ENCODE measurements around the gene CKAP2. TPM values are rescaled to one million over a fixed set of nuclear protein-coding genes. Genes with fewer than 3 reads are reported as not detected.

The CKAP2 gene
- total RNA-seq, 2 donors from 2014 or later, result 16.9 to 39.1 TPM

DNA sequence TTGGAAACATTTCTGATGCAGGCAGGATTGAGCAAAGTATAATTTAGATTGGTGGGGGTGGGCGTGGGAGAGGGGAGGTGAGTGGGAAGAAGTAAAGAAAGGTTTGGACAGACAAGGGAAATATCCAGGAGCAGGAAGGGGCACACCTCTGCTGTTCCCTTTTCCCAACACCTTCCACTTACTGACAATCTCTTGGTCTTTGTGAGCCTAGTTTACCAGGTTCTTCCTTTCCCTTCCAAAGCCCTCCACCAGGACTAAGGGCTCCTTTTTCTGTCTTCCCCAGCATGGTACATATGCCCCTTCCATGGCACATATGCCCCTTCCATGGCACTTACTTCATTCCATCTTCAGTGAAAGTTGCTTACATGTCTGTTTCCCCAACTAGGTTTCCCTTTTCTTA, 43.1 kb upstream of the CKAP2 start:
- Histone ChIP-seq H3K36me3 (peaks cover 7% of the 10 kb centered on the region), H3K9me3 (no peaks in the 10 kb centered on the region), H3K4me3 (no peak overlapping the region), H3K4me1 (no peaks in the 10 kb centered on the region), H3K27ac (no peak overlapping the region), H3K9ac (ENCODE audit: low read depth in 2 of 2, low read length in 2 of 2) (no peak overlapping the region), H3K27me3 (no peaks in the 10 kb centered on the region)
- intact Hi-C loops (cut with DNase I), result no loop called here
- DNase-seq, result no peak
- TF ChIP-seq, protein P1, sequence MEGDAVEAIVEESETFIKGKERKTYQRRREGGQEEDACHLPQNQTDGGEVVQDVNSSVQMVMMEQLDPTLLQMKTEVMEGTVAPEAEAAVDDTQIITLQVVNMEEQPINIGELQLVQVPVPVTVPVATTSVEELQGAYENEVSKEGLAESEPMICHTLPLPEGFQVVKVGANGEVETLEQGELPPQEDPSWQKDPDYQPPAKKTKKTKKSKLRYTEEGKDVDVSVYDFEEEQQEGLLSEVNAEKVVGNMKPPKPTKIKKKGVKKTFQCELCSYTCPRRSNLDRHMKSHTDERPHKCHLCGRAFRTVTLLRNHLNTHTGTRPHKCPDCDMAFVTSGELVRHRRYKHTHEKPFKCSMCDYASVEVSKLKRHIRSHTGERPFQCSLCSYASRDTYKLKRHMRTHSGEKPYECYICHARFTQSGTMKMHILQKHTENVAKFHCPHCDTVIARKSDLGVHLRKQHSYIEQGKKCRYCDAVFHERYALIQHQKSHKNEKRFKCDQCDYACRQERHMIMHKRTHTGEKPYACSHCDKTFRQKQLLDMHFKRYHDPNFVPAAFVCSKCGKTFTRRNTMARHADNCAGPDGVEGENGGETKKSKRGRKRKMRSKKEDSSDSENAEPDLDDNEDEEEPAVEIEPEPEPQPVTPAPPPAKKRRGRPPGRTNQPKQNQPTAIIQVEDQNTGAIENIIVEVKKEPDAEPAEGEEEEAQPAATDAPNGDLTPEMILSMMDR (IDR thresholded peaks at IDR 0.05), result no peak

DNA sequence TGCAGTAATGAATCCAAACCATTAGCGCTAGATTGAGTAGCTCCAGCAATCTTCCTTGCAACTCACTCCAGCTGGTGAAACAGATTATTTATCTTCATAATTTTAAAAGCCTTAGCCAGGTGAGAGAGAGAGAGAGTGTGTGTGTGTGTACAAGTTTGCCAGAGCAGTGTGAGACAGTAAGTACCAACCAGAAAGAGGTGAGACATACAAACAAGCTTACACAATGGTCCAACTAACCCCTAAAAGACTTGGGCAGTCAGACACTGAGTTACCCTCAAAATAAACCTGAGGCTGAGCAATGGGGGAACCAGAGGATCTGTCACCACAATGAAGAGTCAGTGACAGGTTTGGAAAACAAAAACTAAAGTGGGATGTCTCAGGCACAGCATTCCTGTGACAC, 41.2 kb upstream of the CKAP2 start:
- intact Hi-C loops (cut with DNase I), result no loop called here
- no peak overlapping the region for H3K4me3 ChIP-seq
- H3K27ac ChIP-seq, result no peak overlapping the region
- H3K27me3 ChIP-seq, result no peaks in the 10 kb centered on the region
- no peak for DNase-seq
- H3K9me3 ChIP-seq, result no peaks in the 10 kb centered on the region
- peaks cover 7% of the 10 kb centered on the region for H3K36me3 ChIP-seq
- H3K4me1 ChIP-seq, result no peaks in the 10 kb centered on the region
- no peak overlapping the region for H3K9ac ChIP-seq (ENCODE audit: low read depth in 2 of 2, low read length in 2 of 2)
- TF ChIP-seq, protein P1 (IDR thresholded peaks at IDR 0.05), result no peak

DNA sequence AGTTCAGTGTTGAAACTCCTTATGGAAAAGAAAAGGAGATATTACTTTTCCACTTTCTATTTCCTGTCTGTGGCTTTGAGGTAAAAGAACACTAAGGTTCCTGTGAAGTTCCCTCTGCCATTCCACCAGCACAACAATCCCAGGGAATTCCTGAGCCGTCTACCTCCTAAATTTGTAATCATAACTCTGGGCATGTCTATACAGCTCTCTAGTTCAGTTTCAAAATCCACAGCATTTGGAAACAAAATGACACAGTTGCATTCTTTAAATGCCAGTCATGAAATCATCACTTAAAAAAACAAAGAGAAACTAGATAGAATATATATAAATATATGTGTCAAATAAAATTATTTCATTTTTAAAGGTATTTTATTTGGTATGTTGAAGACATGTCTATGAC, 40.3 kb upstream of the CKAP2 start:
- no peak for DNase-seq
- no peaks in the 10 kb centered on the region for H3K27me3 ChIP-seq
- no peak overlapping the region for H3K9ac ChIP-seq (ENCODE audit: low read depth in 2 of 2, low read length in 2 of 2)
- TF ChIP-seq, protein P1 (IDR thresholded peaks at IDR 0.05), result no peak
- intact Hi-C loops (cut with DNase I), result no loop called here
- no peaks in the 10 kb centered on the region for H3K9me3 ChIP-seq
- peaks cover 7% of the 10 kb centered on the region for H3K36me3 ChIP-seq
- no peak overlapping the region for H3K27ac ChIP-seq
- no peak overlapping the region for H3K4me3 ChIP-seq
- H3K4me1 ChIP-seq, result no peaks in the 10 kb centered on the region

DNA sequence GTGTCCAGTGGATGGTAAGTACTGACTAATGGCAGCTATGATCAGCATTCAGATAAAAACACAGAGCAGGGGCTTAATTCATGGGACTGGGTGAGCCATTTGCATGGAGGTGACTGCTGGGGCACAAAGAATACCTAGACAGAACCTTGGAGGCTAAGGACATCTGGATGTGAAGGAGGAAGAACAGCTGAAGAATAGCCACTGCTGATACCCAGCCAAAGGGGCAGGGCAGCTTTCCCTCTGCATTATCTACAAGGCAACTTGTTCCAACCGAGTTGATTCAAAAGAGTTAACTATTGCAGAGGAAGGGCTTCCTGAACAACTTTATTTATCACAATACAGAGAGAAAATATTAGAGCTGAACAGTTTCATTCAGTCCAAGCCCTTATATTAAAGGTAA, 36.2 kb upstream of the CKAP2 start:
- Histone ChIP-seq H3K4me3 (no peak overlapping the region), H3K9ac (ENCODE audit: low read depth in 2 of 2, low read length in 2 of 2) (no peak overlapping the region), H3K4me1 (no peaks in the 10 kb centered on the region), H3K27ac (no peak overlapping the region), H3K36me3 (peaks cover 4% of the 10 kb centered on the region), H3K9me3 (no peaks in the 10 kb centered on the region), H3K27me3 (no peaks in the 10 kb centered on the region)
- DNase-seq, result no peak
- TF ChIP-seq, protein P1 (IDR thresholded peaks at IDR 0.05), result no peak
- intact Hi-C loops (cut with DNase I), result no loop called here

DNA sequence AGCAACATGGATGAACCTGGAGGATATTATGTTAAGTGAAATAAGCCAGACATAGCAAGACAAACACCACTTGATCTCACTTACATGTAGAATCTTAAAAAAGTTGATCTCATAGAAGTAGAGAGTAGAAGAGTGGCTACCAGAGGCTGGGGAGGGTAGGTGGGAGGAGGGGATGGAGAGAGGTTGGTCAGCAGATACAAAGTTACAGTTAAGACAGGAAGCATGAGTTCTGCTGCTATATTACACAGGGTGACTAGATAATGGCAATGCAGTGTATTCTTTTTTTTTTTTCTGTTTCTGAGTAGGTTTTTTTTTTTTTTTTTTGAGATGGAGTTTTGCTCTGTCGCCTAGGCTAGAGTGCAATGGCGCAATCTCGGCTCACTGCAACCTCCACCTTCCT, 34.1 kb upstream of the CKAP2 start:
- no peak overlapping the region for H3K27ac ChIP-seq
- no peaks in the 10 kb centered on the region for H3K27me3 ChIP-seq
- DNase-seq, result no peak
- no peak overlapping the region for H3K9ac ChIP-seq (ENCODE audit: low read depth in 2 of 2, low read length in 2 of 2)
- H3K4me1 ChIP-seq, result no peaks in the 10 kb centered on the region
- TF ChIP-seq, protein P1 (IDR thresholded peaks at IDR 0.05), result no peak
- H3K36me3 ChIP-seq, result no peaks in the 10 kb centered on the region
- H3K9me3 ChIP-seq, result no peaks in the 10 kb centered on the region
- H3K4me3 ChIP-seq, result no peak overlapping the region
- intact Hi-C loops (cut with DNase I), result no loop called here

DNA sequence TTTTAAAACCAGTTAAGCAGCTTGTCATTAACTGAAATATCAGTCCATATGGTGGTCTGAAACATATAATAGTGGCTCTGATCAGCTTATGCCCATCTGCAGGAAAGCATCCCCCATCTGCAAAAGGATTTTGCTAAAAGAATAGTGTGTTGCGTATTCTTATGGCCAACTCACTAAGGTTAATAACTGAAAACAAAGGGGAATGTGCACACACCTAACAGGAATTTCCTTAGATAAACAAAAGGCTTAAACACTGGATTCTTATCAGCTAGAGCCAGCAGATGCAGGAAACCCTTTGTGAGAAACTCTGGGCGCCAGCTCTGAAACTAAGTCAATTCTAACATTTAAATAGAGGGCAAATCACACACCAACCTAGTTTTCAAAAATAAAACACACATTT, 27.0 kb upstream of the CKAP2 start:
- Histone ChIP-seq H3K27ac (no peak overlapping the region), H3K4me3 (no peak overlapping the region), H3K9me3 (no peaks in the 10 kb centered on the region), H3K36me3 (peaks cover 6% of the 10 kb centered on the region), H3K27me3 (no peaks in the 10 kb centered on the region), H3K4me1 (no peaks in the 10 kb centered on the region), H3K9ac (ENCODE audit: low read depth in 2 of 2, low read length in 2 of 2) (no peak overlapping the region)
- TF ChIP-seq, protein P1 (IDR thresholded peaks at IDR 0.05), result no peak
- no peak for DNase-seq
- intact Hi-C loops (cut with DNase I), result no loop called here
